Fibroblast of villous mesenchyme (primary cell): ENCODE results near the gene PHLPP1. TPM values are rescaled to one million over a fixed set of nuclear protein-coding genes. Genes with fewer than 3 reads are reported as not detected.

Experiments used
- DNase-seq: peaks from one replicate; pipeline ENCODE4 v3.0.0-alpha.2; 2010; ENCODE audit warnings: low read depth
- H3K4me3 ChIP-seq: 2 replicates; pipeline ENCODE4 v1.5.1; 2011; ENCODE audit warnings: low read depth, mild to moderate bottlenecking, low read length
- total RNA-seq: library from RNA; depleted of rRNA; stranded (reverse); fragments of >200 nt; gene quantifications from 2 replicates; pipeline ENCODE4 v1.2.3, GENCODE V29; 2012
- TF ChIP-seq, protein P1 (sequence below): IDR thresholded peaks from 2 replicates; pipeline ENCODE4 v1.5.1; 2012; ENCODE audit warnings: low read depth, mild to moderate bottlenecking, low read length; ENCODE audit not compliant: insufficient read depth

Gene PHLPP1
- total RNA-seq, 1 donor, result 4.7 TPM

DNA sequence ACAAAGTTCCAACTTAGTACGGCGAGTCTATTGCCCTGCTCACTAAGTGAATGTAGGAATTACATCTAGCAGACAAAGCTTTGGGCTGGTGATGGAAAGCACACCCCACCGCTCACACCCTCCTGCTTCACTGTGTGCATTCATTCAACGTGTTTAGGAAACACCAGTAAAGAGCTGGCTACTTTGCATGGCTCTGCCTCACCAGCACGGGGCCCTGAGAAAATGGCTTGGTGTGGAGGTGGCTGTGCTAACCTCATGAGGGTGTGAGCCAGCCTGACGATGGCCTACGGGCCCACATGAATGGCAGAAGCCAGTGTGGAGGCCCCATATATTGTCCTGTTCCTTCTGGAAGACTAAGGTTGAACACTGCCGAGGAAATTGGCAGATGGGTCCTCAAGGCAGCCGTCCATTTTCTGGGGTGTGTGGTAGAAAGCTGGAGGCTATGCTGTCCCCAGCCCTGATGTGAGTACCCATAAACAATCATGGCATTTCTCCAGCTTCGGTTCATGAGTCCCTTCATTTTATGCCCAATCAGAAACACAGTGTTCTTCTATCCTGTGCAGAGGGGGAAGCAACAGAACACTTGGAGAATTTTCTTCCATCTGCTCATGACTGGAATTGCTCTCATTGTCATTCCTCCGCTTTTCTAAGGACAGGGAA lies 269.4 kb downstream of the PHLPP1 start:
- DNase-seq, result no peak
- no peak overlapping the region for H3K4me3 ChIP-seq
- TF ChIP-seq, protein P1, sequence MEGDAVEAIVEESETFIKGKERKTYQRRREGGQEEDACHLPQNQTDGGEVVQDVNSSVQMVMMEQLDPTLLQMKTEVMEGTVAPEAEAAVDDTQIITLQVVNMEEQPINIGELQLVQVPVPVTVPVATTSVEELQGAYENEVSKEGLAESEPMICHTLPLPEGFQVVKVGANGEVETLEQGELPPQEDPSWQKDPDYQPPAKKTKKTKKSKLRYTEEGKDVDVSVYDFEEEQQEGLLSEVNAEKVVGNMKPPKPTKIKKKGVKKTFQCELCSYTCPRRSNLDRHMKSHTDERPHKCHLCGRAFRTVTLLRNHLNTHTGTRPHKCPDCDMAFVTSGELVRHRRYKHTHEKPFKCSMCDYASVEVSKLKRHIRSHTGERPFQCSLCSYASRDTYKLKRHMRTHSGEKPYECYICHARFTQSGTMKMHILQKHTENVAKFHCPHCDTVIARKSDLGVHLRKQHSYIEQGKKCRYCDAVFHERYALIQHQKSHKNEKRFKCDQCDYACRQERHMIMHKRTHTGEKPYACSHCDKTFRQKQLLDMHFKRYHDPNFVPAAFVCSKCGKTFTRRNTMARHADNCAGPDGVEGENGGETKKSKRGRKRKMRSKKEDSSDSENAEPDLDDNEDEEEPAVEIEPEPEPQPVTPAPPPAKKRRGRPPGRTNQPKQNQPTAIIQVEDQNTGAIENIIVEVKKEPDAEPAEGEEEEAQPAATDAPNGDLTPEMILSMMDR, result no peak

DNA sequence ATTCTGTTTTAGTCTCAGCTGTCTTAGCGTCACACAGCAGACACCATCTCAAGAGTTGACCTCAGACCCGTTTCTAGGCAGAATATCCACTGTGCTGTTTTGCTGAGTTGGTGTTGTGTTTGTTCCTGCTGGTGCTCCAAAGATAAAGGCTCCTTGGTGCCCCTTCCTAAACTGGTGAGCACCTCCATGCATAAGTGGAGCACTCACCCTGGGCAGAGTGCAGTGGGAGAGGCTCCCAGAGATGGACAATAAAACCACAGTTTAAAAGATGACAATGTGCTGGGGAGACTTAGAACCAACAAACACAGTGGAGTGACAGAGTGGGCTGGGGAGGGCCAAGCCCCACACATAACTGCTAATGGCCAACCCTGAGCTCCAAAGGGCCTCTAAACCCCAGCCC lies 271.1 kb downstream of the PHLPP1 start:
- H3K4me3 ChIP-seq, result no peak overlapping the region
- TF ChIP-seq, protein P1, result no peak
- no peak for DNase-seq

DNA sequence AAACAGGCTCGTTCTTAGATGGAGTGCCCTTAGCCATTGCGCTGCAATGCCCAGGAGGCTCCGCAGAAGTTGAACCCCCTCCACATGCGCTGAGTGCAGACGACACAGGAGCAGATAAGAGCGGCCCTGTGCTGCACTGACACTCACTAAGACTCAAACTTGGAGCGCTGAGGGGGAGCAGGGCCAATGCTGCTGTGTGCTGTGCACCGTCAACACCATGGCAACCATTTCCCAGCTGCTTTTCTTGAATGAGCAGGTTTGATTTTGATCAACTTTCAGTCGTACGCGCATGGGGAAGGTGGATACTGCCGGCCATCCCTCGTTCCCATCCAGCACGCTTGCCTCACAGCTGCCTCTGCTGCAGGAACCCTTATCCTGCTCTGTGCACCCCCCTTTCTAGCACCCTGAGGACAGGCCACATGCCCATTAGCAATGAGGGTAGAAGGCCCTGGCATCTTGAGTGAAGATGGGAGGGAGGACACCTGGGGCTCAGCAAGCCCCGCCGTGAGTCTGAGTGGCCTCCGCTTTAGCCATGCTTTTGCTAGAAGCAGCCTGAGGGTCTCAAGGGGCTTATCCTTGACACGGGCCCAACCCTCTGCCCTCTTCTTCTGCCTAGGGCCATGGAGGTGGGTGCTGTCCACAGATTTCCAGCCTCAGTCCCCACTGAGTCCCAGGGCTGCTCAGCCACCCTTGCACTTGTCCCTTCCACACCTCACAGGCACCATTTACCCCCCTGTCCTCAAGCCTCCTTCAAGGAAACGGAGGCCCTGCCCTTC lies 271.9 kb downstream of the PHLPP1 start:
- no peak for DNase-seq
- no peak overlapping the region for H3K4me3 ChIP-seq
- TF ChIP-seq, protein P1, result no peak

DNA sequence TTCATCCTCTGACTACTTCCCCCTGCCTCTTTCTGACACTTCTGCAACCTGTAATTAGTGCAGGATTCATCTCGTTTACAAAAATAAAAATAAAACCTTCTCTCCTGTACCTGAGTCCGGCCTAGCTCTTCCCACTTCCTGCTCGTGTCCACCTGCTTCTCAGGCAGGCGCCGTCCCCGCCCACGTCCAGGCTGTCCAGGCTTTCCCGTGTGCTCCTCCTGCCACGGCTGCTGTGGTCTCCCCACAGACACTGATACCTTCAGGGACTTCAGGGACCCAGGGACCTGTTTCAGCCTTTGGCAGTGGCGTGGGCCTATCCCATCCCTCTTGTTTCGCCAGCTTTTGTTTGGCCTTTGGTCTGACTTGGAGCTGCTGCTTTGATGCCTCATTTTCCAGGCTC lies 272.5 kb downstream of the PHLPP1 start:
- TF ChIP-seq, protein P1, result no peak
- H3K4me3 ChIP-seq, result no peak overlapping the region

DNA sequence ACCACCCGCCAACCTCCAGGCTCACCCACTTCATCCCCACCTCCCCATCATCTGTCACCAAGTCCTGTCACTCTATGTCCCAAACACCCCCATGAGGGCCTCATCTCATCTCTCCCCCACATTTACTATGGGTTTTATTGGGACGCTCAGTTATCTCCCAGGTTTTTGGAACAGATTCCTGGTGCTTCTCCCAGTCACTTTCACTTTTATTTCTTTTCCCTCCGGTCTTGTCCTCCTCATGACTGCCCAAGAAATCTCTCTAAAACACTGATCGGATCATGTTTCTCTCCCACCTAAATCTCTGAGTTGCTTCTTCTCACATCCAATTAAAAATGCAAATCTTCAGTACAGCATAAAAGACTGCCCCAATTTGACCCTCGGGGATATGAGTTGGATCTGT lies 273.1 kb downstream of the PHLPP1 start:
- peak overlapping the region; percentile 14 for H3K4me3 ChIP-seq
- TF ChIP-seq, protein P1, result no peak
- peak; percentile 19 for DNase-seq

More for the DNA sequence above, 272.5 kb downstream of the PHLPP1 start:
- no peak for DNase-seq

DNA sequence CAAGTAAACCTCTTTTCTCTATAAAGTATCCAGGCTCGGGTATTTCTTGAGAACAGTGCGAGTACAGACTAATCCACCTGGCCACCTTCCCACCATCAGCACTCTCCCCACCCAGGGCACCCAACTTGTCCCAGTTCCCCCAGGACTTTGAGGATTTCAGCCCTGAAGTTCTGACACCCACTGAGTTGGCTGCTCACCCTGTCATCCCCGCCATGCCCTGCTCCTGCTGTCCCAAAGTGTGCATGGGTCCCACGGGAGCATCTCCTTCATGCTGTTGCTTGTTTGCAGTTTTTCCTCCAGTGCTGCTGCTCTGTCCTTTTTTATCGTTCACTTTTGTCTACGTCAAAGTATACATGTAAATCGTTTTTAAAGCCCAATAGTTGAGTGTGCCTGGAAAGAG lies 273.9 kb downstream of the PHLPP1 start:
- TF ChIP-seq, protein P1, result no peak

More for the DNA sequence above, 273.9 kb downstream of the PHLPP1 start:
- H3K4me3 ChIP-seq, result no peak overlapping the region
- no peak for DNase-seq
